GM19397 (cell line): ENCODE results near the gene ABLIM1.
"Not testable (repeated sequence)": the region's sequence is repeated elsewhere in the genome, so short reads cannot be mapped to it uniquely, and the experiment has no call there.

Experiments used
- ATAC-seq: cut with Tn5 transposase; IDR thresholded peaks from one replicate; pipeline ENCODE4 v1.9.1; 2021; ENCODE audit warnings: mild to moderate bottlenecking, moderate library complexity; ENCODE audit not compliant: unreplicated experiment

The ABLIM1 gene

GRCh38 chr10:114658175-114658574 lies at the start of gene ABLIM1:
Gene ABLIM1 (minus strand): TSS chr10:114658275. CDS start chr10:114658200, 75 bp downstream.
- no peak for ATAC-seq

GRCh38 chr10:114706458-114707055 lies 48.5 kb upstream of the ABLIM1 start:
- ATAC-seq = no peak

- no peak for ATAC-seq
These were observed 46.6 kb upstream of the ABLIM1 start for GRCh38 chr10:114704679-114705078.

GRCh38 chr10:114703377-114704107 lies 45.5 kb upstream of the ABLIM1 start:
- ATAC-seq = no peak

- ATAC-seq = no peak
These were observed 40.4 kb upstream of the ABLIM1 start for GRCh38 chr10:114698271-114699061.

- ATAC-seq = no peak
These were observed 39.1 kb upstream of the ABLIM1 start for GRCh38 chr10:114697061-114697598.

GRCh38 chr10:114696301-114696700 lies 38.2 kb upstream of the ABLIM1 start:
- ATAC-seq = not testable (repeated sequence)

- ATAC-seq = no peak
These were observed 36.7 kb upstream of the ABLIM1 start for GRCh38 chr10:114694752-114695151.

GRCh38 chr10:114694062-114694461 lies 36.0 kb upstream of the ABLIM1 start:
- ATAC-seq = no peak

- no peak for ATAC-seq
These were observed 33.4 kb upstream of the ABLIM1 start for GRCh38 chr10:114691442-114691941.

- ATAC-seq = no peak
These were observed 30.7 kb upstream of the ABLIM1 start for GRCh38 chr10:114688786-114689185.

- ATAC-seq = no peak
These were observed 29.4 kb upstream of the ABLIM1 start for GRCh38 chr10:114687459-114687858.

- ATAC-seq = no peak
These were observed 27.9 kb upstream of the ABLIM1 start for GRCh38 chr10:114686013-114686412.

- ATAC-seq = no peak
These were observed 27.4 kb upstream of the ABLIM1 start for GRCh38 chr10:114685456-114685855.

GRCh38 chr10:114684822-114685209 lies 26.7 kb upstream of the ABLIM1 start:
- no peak for ATAC-seq

- ATAC-seq = no peak
These were observed 26.2 kb upstream of the ABLIM1 start for GRCh38 chr10:114684084-114684821.

GRCh38 chr10:114683593-114683992 lies 25.5 kb upstream of the ABLIM1 start:
- ATAC-seq = no peak

GRCh38 chr10:114683162-114683561 lies 25.1 kb upstream of the ABLIM1 start:
- no peak for ATAC-seq

GRCh38 chr10:114682532-114682931 lies 24.5 kb upstream of the ABLIM1 start:
- ATAC-seq = no peak

GRCh38 chr10:114682121-114682520 lies 24.0 kb upstream of the ABLIM1 start:
- no peak for ATAC-seq

- no peak for ATAC-seq
These were observed 23.5 kb upstream of the ABLIM1 start for GRCh38 chr10:114681542-114681941.
